OCI-LY1 (cell line): Measurements from ENCODE around the gene ASPDH.

Source experiments
- H2AFZ ChIP-seq: fragments of 200-600 bp; sonication (generic), shearing (Covaris generic); 2 replicates; pipeline ENCODE4 v1.6.0; 2014; ENCODE audit warnings: antibody characterized with exemption, mild to moderate bottlenecking, low read length
- H3F3A ChIP-seq: fragments of 200-600 bp; sonication (generic), shearing (Covaris generic); 2 replicates; pipeline ENCODE4 v1.6.0; 2014; ENCODE audit warnings: mild to moderate bottlenecking, antibody characterized with exemption, low read length, moderate library complexity; ENCODE audit not compliant: insufficient read depth
- H3K27ac ChIP-seq: fragments of 200-600 bp; sonication (generic); 2 replicates; pipeline ENCODE4 v1.5.1; 2014; ENCODE audit warnings: low read length, mixed run types, mild to moderate bottlenecking, low read depth; ENCODE audit not compliant: poor library complexity, severe bottlenecking
- H3K27me3 ChIP-seq: fragments of 200-600 bp; sonication (generic); 2 replicates; pipeline ENCODE4 v1.6.0; 2014; ENCODE audit warnings: antibody characterized with exemption, mild to moderate bottlenecking, low read length, moderate library complexity; ENCODE audit not compliant: insufficient read depth
- H3K36me3 ChIP-seq: fragments of 200-600 bp; sonication (generic); 2 replicates; pipeline ENCODE4 v1.6.1; 2014; ENCODE audit warnings: mild to moderate bottlenecking, antibody characterized with exemption, low read length, moderate library complexity, mixed read lengths; ENCODE audit not compliant: insufficient read depth
- H3K4me1 ChIP-seq: fragments of 200-600 bp; sonication (generic); 2 replicates; pipeline ENCODE4 v1.5.1; 2014; ENCODE audit warnings: mild to moderate bottlenecking, low read length, moderate library complexity; ENCODE audit not compliant: insufficient read depth, severe bottlenecking
- H3K4me2 ChIP-seq: fragments of 200-600 bp; sonication (generic), shearing (Covaris generic); 2 replicates; pipeline ENCODE4 v1.6.1; 2014; ENCODE audit warnings: low read length
- H3K4me3 ChIP-seq: fragments of 200-600 bp; sonication (generic); 2 replicates; pipeline ENCODE4 v1.5.1; 2014; ENCODE audit warnings: low read length, low read depth, mild to moderate bottlenecking, mixed read lengths; ENCODE audit not compliant: poor library complexity, severe bottlenecking
- H3K79me2 ChIP-seq: fragments of 200-600 bp; shearing (Covaris generic); 2 replicates; pipeline ENCODE4 v1.6.1; 2016; ENCODE audit warnings: mixed run types, low read length, mixed read lengths; ENCODE audit not compliant: insufficient read depth
- H3K9ac ChIP-seq: fragments of 200-600 bp; sonication (generic), shearing (Covaris generic); 2 replicates; pipeline ENCODE4 v1.6.1; 2014; ENCODE audit warnings: mild to moderate bottlenecking, low read length, mixed read lengths
- H3K9me2 ChIP-seq: fragments of 200-600 bp; sonication (generic), shearing (Covaris generic); 2 replicates; pipeline ENCODE4 v1.6.1; 2014; ENCODE audit warnings: low read depth, mild to moderate bottlenecking, low read length, mixed read lengths
- H3K9me3 ChIP-seq: fragments of 200-600 bp; shearing (Covaris generic); 2 replicates; pipeline ENCODE4 v1.6.1; 2014; ENCODE audit warnings: low read length, mixed read lengths
- H4K20me1 ChIP-seq: fragments of 200-600 bp; sonication (generic), shearing (Covaris generic); 2 replicates; pipeline ENCODE4 v1.6.0; 2016; ENCODE audit warnings: mild to moderate bottlenecking, low read length; ENCODE audit not compliant: insufficient read depth
- CTCF ChIP-seq: fragments of 200-600 bp; sonication (generic), shearing (Covaris generic); IDR thresholded peaks from 2 replicates; pipeline ENCODE4 v1.5.1; 2017; ENCODE audit warnings: mild to moderate bottlenecking, antibody characterized with exemption, low read length, moderate library complexity, mixed read lengths
- EZH2 ChIP-seq: fragments of 200-600 bp; sonication (generic), shearing (Covaris generic); IDR thresholded peaks from 2 replicates; pipeline ENCODE4 v1.8.0; 2017; ENCODE audit warnings: borderline replicate concordance, mixed run types, mild to moderate bottlenecking, antibody characterized with exemption, low read length, moderate library complexity, mixed read lengths

Gene ASPDH

GRCh38 chr19:50493171-50493570 is 20.5 kb downstream of the ASPDH start:
- Histone ChIP-seq H4K20me1 (no peaks in the 10 kb centered on the region), H3K27me3 (no peaks in the 10 kb centered on the region), H3K4me1 (no peaks in the 10 kb centered on the region), H3K4me2 (no peak overlapping the region), H3K9ac (no peak overlapping the region), H3F3A (no peaks in the 10 kb centered on the region), H3K27ac (no peak overlapping the region), H3K9me3 (no peaks in the 10 kb centered on the region), H3K4me3 (no peak overlapping the region), H2AFZ (no peak overlapping the region), H3K79me2 (no peaks in the 10 kb centered on the region), H3K9me2 (no peaks in the 10 kb centered on the region), H3K36me3 (no peaks in the 10 kb centered on the region)
- TF ChIP-seq EZH2 (no peak), CTCF (no peak)

DNA sequence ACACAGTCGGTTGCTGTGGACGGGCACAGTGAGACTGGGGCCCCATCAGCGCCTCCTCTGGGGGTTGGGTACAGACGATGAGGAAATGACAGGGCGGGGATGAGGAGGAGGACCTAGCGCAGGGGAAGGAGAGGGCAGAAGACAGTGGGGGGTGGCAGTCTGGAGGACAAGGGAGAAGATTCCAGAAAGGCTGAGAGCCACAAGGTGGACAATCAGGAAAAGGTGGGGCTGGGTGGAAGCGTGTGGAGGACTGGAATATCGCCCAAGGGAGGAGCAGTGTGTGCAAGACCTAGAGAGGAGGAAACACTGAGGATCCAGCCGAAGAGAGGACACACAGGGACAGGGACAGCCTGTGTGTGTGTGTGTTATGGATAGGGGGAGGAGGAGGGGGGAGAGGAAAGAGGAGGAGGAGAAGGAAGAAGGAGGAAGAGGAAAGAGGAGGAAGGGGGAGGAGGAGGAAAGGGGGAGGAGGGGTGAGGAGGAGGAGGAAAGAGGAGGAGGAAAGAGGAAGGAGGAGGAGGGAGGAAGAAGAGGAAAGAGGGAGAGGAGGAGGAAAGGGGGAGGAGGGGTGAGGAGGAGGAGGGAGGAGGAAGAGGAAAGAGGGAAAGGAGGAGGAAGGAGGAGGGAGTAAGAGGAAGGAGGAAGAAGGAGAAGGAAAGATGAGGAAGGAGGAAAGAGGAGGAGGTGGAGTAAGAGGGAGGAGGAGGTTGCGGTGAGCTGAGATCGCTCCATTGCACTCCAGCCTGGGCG is 21.2 kb downstream of the ASPDH start:
- H2AFZ ChIP-seq, result no peak overlapping the region

DNA sequence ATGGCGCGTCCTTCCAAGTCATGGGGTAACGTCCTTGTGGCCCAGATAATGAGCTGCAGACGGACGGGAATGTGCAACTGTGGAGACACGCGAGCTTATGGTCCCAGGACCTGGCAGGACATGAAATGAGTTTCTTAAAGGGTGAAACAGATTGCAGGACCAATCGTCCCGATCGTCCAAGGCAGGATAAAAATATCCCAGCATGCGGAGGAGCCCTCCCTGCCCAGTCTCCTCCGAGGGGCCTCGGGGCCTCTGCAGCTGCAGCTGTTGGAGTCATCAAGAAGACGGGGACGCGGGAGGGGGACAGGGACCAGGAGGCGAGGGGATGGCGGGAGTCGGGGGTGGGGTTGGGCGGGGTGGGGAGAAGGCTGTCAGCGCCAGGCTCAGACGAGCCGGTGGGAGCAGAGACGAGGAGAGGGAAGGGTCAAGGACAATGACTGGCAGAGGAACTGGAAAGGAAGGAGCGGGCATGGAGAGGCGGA is 22.7 kb downstream of the ASPDH start:
- Histone ChIP-seq H3K9me2 (no peaks in the 10 kb centered on the region), H3K4me2 (no peak overlapping the region), H3K27ac (no peak overlapping the region), H4K20me1 (no peaks in the 10 kb centered on the region), H3K4me3 (no peak overlapping the region), H3F3A (no peaks in the 10 kb centered on the region), H3K79me2 (no peaks in the 10 kb centered on the region), H2AFZ (no peak overlapping the region), H3K9me3 (peaks cover 6% of the 10 kb centered on the region), H3K9ac (no peak overlapping the region), H3K4me1 (no peaks in the 10 kb centered on the region), H3K27me3 (peaks cover 6% of the 10 kb centered on the region; the same call in 1 of the 2 replicates), H3K36me3 (peaks cover 8% of the 10 kb centered on the region)
- TF ChIP-seq EZH2, result no peak
- no peak for TF ChIP-seq CTCF

More for the DNA sequence above, 21.2 kb downstream of the ASPDH start:
- Histone ChIP-seq H3K4me3 (no peak overlapping the region), H3K27ac (no peak overlapping the region), H3K9me3 (no peaks in the 10 kb centered on the region), H3K79me2 (no peaks in the 10 kb centered on the region), H4K20me1 (no peaks in the 10 kb centered on the region), H3K36me3 (no peaks in the 10 kb centered on the region), H3K4me2 (no peak overlapping the region), H3K4me1 (no peaks in the 10 kb centered on the region), H3K9ac (no peak overlapping the region), H3K27me3 (peaks cover 3% of the 10 kb centered on the region; the same call in 1 of the 2 replicates), H3F3A (no peaks in the 10 kb centered on the region), H3K9me2 (no peaks in the 10 kb centered on the region)
- TF ChIP-seq CTCF, result no peak
- TF ChIP-seq EZH2, result no peak
